GM12878 (cell line): Measurements from ENCODE around the gene TMEM11. TPM values are rescaled to one million over a fixed set of nuclear protein-coding genes. Genes with fewer than 3 reads are reported as not detected.

ENCODE experiments used
- ATAC-seq: fragments of 200-7000 bp; cut with Tn5 transposase; 3 replicates; pipeline ENCODE4 v1.9.1; 2020; ENCODE audit warnings: mild to moderate bottlenecking, moderate library complexity
- Bru-seq: library from RNA; stranded (reverse); fragments of 400-500 nt; gene quantifications from one replicate; lab custom pipeline; 2021; lab: Mats Ljungman, UMichigan
- BruChase-seq, 2 experiments: library from RNA; stranded (reverse); fragments of 400-500 nt; gene quantifications; one replicate each; lab custom pipeline; 2021; lab: Mats Ljungman, UMichigan
- BruUV-seq: library from RNA; stranded (reverse); fragments of 400-500 nt; replicated peaks from 2 replicates; lab custom pipeline; 2021; lab: Mats Ljungman, UMichigan
- CTCF ChIA-PET: fragments of 300-600 bp; sonication (Branson Sonifier 250); formaldehyde crosslinking; extraction: SDS; loops from one replicate; lab custom pipeline; 2021; ENCODE audit warnings: inconsistent platforms; lab: Yijun Ruan, JAX
- POLR2A ChIA-PET: fragments of 350-600 bp; formaldehyde crosslinking; extraction: SDS; loops from one replicate; lab custom pipeline; 2021; ENCODE audit warnings: inconsistent platforms; lab: Charles Lee
- RAD21 ChIA-PET: fragments of 300-600 bp; sonication (Branson Sonifier 250); formaldehyde crosslinking; loops from one replicate; lab custom pipeline; 2023; ENCODE audit warnings: antibody characterized with exemption; ENCODE audit not compliant: unreplicated experiment; lab: Charles Lee
- SMC1A ChIA-PET: fragments of 300-600 bp; sonication (Branson Sonifier 250); formaldehyde crosslinking; loops from one replicate; lab custom pipeline; 2023; ENCODE audit not compliant: unreplicated experiment, uncharacterized antibody; lab: Charles Lee
- DNase-seq: peaks from one replicate; pipeline ENCODE4 v3.0.0-alpha.2; 2011; ENCODE audit warnings: low read depth, low spot score
- FAIRE-seq: peaks from 3 replicates; lab custom pipeline; 2011; peaks lifted over from hg19 to GRCh38; lab: Jason Lieb, UNC
- H2AFZ ChIP-seq: 2 replicates; pipeline ENCODE4 v1.6.0; 2011; ENCODE audit warnings: low read depth, low read length, control low read depth; ENCODE audit not compliant: control insufficient read depth
- H3K27ac ChIP-seq: 2 replicates; pipeline ENCODE4 v1.5.1; 2011; ENCODE audit warnings: control low read depth; ENCODE audit not compliant: control insufficient read depth, insufficient read depth
- H3K27me3 ChIP-seq, 2 experiments: replicated peaks in 1 of 2; 2 replicates each; pipeline versions ENCODE4 v1.6.0 to v1.6.1; 2011; ENCODE audit warnings: low read length in 1 of 2; ENCODE audit not compliant: control insufficient read depth in 2 of 2, insufficient read depth in 2 of 2
- H3K36me3 ChIP-seq, 2 experiments: 2 replicates each; pipeline ENCODE4 v1.5.1; 2011; ENCODE audit warnings: low read length in 1 of 2; ENCODE audit not compliant: control insufficient read depth in 2 of 2, insufficient read depth in 2 of 2
- H3K4me1 ChIP-seq: 2 replicates; pipeline ENCODE4 v1.6.1; 2011; ENCODE audit warnings: mild to moderate bottlenecking, low read length, moderate library complexity, mixed read lengths; ENCODE audit not compliant: control insufficient read depth, insufficient read depth
- H3K4me2 ChIP-seq: 2 replicates; pipeline ENCODE4 v1.6.0; 2011; ENCODE audit warnings: control low read depth; ENCODE audit not compliant: control insufficient read depth, insufficient read depth
- H3K4me3 ChIP-seq: fragments of 200-600 bp; sonication (generic); 2 replicates; pipeline ENCODE4 v1.5.1; 2016
- H3K79me2 ChIP-seq: 2 replicates; pipeline ENCODE4 v1.6.0; 2011; ENCODE audit warnings: low read length; ENCODE audit not compliant: control insufficient read depth, insufficient read depth
- H3K9ac ChIP-seq: 2 replicates; pipeline ENCODE4 v1.8.0; 2011; ENCODE audit warnings: low read length, control low read depth, mixed read lengths; ENCODE audit not compliant: control insufficient read depth, insufficient read depth
- H3K9me3 ChIP-seq: replicated peaks from 3 replicates; pipeline ENCODE4 v1.5.1; 2011; ENCODE audit warnings: mild to moderate bottlenecking, low read length; ENCODE audit not compliant: control insufficient read depth, insufficient read depth
- H4K20me1 ChIP-seq: 2 replicates; pipeline ENCODE4 v1.6.0; 2011; ENCODE audit not compliant: control insufficient read depth, insufficient read depth
- DPF2 ChIP-seq: fragments of 450-650 bp; IDR thresholded peaks from 2 replicates; pipeline ENCODE4 v1.6.1; 2017; ENCODE audit warnings: mild to moderate bottlenecking
- HDGF ChIP-seq: fragments of 450-650 bp; IDR thresholded peaks from 2 replicates; pipeline ENCODE4 v1.6.1; 2016; ENCODE audit warnings: antibody characterized with exemption
- HSF1 ChIP-seq: fragments of 150-350 bp; IDR thresholded peaks from 2 replicates; pipeline ENCODE4 v1.6.1; 2014; ENCODE audit warnings: mild to moderate bottlenecking, low read depth, low read length
- KAT2A ChIP-seq: conservative IDR thresholded peaks from 2 replicates; pipeline ENCODE4 v1.6.1; 2011; ENCODE audit warnings: low read depth, low read length; ENCODE audit not compliant: control insufficient read depth
- MAX ChIP-seq: IDR thresholded peaks from 2 replicates; pipeline ENCODE4 v1.6.1; 2012; ENCODE audit warnings: low read depth, low read length, improper control_type of control experiment
- MYC ChIP-seq: IDR thresholded peaks from 2 replicates; pipeline ENCODE4 v1.6.1; 2011; ENCODE audit warnings: mild to moderate bottlenecking, low read length, moderate library complexity, inconsistent platforms; ENCODE audit not compliant: insufficient read depth, insufficient replicate concordance, insufficient read length, severe bottlenecking
- NKRF ChIP-seq: fragments of 450-650 bp; conservative IDR thresholded peaks from 2 replicates; pipeline ENCODE4 v1.6.1; 2017; ENCODE audit warnings: mild to moderate bottlenecking, moderate library complexity
- PML ChIP-seq: IDR thresholded peaks from 2 replicates; pipeline ENCODE4 v1.6.1; 2012; ENCODE audit warnings: low read length, inconsistent platforms
- RBBP5 ChIP-seq: fragments of 200-600 bp; sonication (generic); conservative IDR thresholded peaks from 2 replicates; pipeline ENCODE4 v1.6.1; 2016
- SMARCA5 ChIP-seq: fragments of 450-650 bp; IDR thresholded peaks from 2 replicates; pipeline ENCODE4 v1.6.1; 2017; ENCODE audit warnings: mild to moderate bottlenecking
- WGBS: methylation state at CpG from one replicate; pipeline ENCODE4 v1.1.6; 2016; ENCODE audit warnings: low lambda C conversion rate; ENCODE audit not compliant: insufficient replicate concordance, insufficient coverage; ENCODE audit errors: missing lambda C conversion rate; 5-methylcytosine and 5-hydroxymethylcytosine counted together
- in situ Hi-C: fragments of 300-500 bp; cut with MboI; formaldehyde crosslinking; loops from 9 replicates; pipeline ENCODE4 v1.14.3; 2018; ENCODE audit warnings: mixed read lengths
- intact Hi-C: fragments of 100-400 bp; cut with micrococcal nuclease; formaldehyde crosslinking; loops from one replicate; pipeline ENCODE4 v1.14.2; 2022; ENCODE audit not compliant: unreplicated experiment
- long read RNA-seq, 2 experiments: library from polyadenylated mRNA; unstranded; transcript quantifications; one replicate each; pipeline ENCODE4 v2.0.0, GENCODE V29; 2019 to 2020
- polyA minus RNA-seq, 3 experiments: library from RNA; depleted of rRNA, polyadenylated mRNA; stranded (reverse); fragments of >200 nt; gene quantifications; 2 replicates each; pipeline ENCODE4 v1.2.3, GENCODE V29; 2011
- polyA plus RNA-seq, 11 experiments: library from polyadenylated mRNA; depleted of rRNA in 4 of 11; unstranded in 6 of 11; stranded (reverse) in 5 of 11; fragments of >200 nt; fragmentation: Nextera tagmentation in 4 of 11; fragmentation: Illumina TruSeq in 1 of 11; extraction: Ambion mirVana in 4 of 11; extraction: Trizol in 1 of 11; gene quantifications; 1 replicate in 1 of 11; 2 replicates in 10 of 11; pipeline versions ENCODE4 v1.2.1 to v1.2.3, GENCODE V29; 2011 to 2016; ENCODE audit warnings: inconsistent platforms in 2 of 11, missing spikeins in 2 of 11, low read depth in 1 of 11
- total RNA-seq, 4 experiments: library from RNA; depleted of rRNA in 3 of 4; stranded (reverse); fragments of >200 nt in 3 of 4; fragmentation: Illumina TruSeq in 1 of 4; extraction: Trizol in 1 of 4; gene quantifications; 2 replicates each; pipeline versions ENCODE4 v1.2.1 to v1.2.3, GENCODE V29; 2013 to 2021

TMEM11 gene
- 18.0 and 20.0 TPM in 2 replicates for total RNA-seq (2013; cell fraction: nucleolus; rRNA removed)
- 26.8 and 30.3 TPM in 2 replicates for total RNA-seq (2014; rRNA removed)
- total RNA-seq (2014; rRNA removed; fragmentation: Illumina TruSeq; extraction: Trizol): 13.1 and 14.4 TPM in 2 replicates
- 24.0 and 24.4 TPM in 2 replicates for total RNA-seq (2021)
- 8.6 TPM for polyA plus RNA-seq (2011; ENCODE audit: low read depth)
- polyA plus RNA-seq (2011; rRNA removed): 19.8 and 38.5 TPM in 2 replicates
- polyA plus RNA-seq (2011; cell fraction: cytosol; rRNA removed): 58.4 and 64.1 TPM in 2 replicates
- polyA plus RNA-seq (2011; cell fraction: nucleus; rRNA removed): 29.9 and 35.1 TPM in 2 replicates
- 14.9 and 17.5 TPM in 2 replicates for polyA plus RNA-seq (2012)
- polyA plus RNA-seq (2014; fragmentation: Illumina TruSeq; extraction: Trizol): 13.9 and 21.1 TPM in 2 replicates
- 10 to 100 TPM; 16.3 to 18.4 TPM for polyA plus RNA-seq (2014; fragmentation: Nextera tagmentation; extraction: Ambion mirVana)
- 33.4 and 37.3 TPM in 2 replicates for polyA plus RNA-seq (2014; rRNA removed)
- 10 to 100 TPM; 54.0 to 63.4 TPM for polyA plus RNA-seq (2016; fragmentation: Nextera tagmentation; extraction: Ambion mirVana)
- 28.2 and 39.0 TPM in 2 replicates for polyA minus RNA-seq (2011; rRNA and poly(A)+ RNA removed)
- 14.9 and 16.2 TPM in 2 replicates for polyA minus RNA-seq (2011; cell fraction: cytosol; rRNA and poly(A)+ RNA removed)
- 13.3 and 21.9 TPM in 2 replicates for polyA minus RNA-seq (2011; cell fraction: nucleus; rRNA and poly(A)+ RNA removed)
- Bru-seq, nascent RNA: percentile 76 among the genes with signal in this experiment
- BruChase-seq, experiment 1, labeled RNA remaining after a 6-hour chase: percentile 59 among the genes with signal in this experiment
- percentile 69 among the genes with signal in this experiment for BruChase-seq, experiment 2, labeled RNA remaining after a 2-hour chase
- long read RNA-seq, experiment 1, transcript TMEM11-201 (2 exons, 2,095 nt): major isoform, 35 of 55 reads
- long read RNA-seq, experiment 1, transcript TMEM11-202 (3 exons, 1,246 nt): minor isoform, 18 of 55 reads
- long read RNA-seq, experiment 1, partial matches to known transcripts: 1 of 55 reads
- long read RNA-seq, experiment 1, other reads (novel, unspliced or antisense): 0 of 55 reads
- long read RNA-seq, experiment 2, transcript TMEM11-201 (2 exons, 2,095 nt): major isoform, 52 of 108 reads
- long read RNA-seq, experiment 2, transcript TMEM11-202 (3 exons, 1,246 nt): minor isoform, 49 of 108 reads
- long read RNA-seq, experiment 2, partial matches to known transcripts: 3 of 108 reads
- long read RNA-seq, experiment 2, other reads (novel, unspliced or antisense): 0 of 108 reads

- Histone ChIP-seq H2AFZ (peak within 1 kb of the TSS; percentile 87), H3K36me3 (peaks cover 0 to 3% of the 10 kb centered on the region in 2 experiments; a peak in 2 of 4 replicates), H4K20me1 (peaks cover 1% of the 10 kb centered on the region; the same call in 1 of the 2 replicates), H3K79me2 (peaks cover 62% of the 10 kb centered on the region), H3K4me2 (peak within 1 kb of the TSS; percentile 91), H3K9me3 (no peaks in the 10 kb centered on the region), H3K27me3 (no peaks in the 10 kb centered on the region), H3K27ac (peak within 1 kb of the TSS; percentile 90), H3K4me3 (peak within 1 kb of the TSS; percentile 81), H3K4me1 (peaks cover 9% of the 10 kb centered on the region; the same call in 1 of the 2 replicates), H3K9ac (peak within 1 kb of the TSS; percentile 94)
- intact Hi-C loops: loop anchor here (2.0 to 5.0 kb wide), 3 partner anchors 73 to 172 kb away; partner anchors contain the start of genes DHRS7B and USP22
- ATAC-seq: peak; percentile 95
- under 1% methylated on average over 70 of the region's 76 CpGs for WGBS
- no TSS peak for BruUV-seq
- ChIA-PET RAD21 (interaction anchor here (1.0 to 1.6 kb wide), 3 partner anchors 74 to 87 kb away, joined by 3 to 4 read pairs (median 4); no protein-coding TSS in a partner anchor), CTCF (interaction anchor here (1.6 to 2.0 kb wide), 2 partner anchors 95 to 115 kb away, joined by 3 to 6 read pairs; no protein-coding TSS in a partner anchor), SMC1A (interaction anchor here (1.5 to 1.6 kb wide), 2 partner anchors 72 to 82 kb away, joined by 3 to 6 read pairs; no protein-coding TSS in a partner anchor), POLR2A (interaction anchor here (1.2 to 1.5 kb wide), 2 partner anchors 13 to 87 kb away, joined by 3 to 4 read pairs; partner anchors contain the start of gene DHRS7B)
- in situ Hi-C loops: loop anchor here (5.0 kb wide), 1 partner anchor 177 kb away; no protein-coding TSS in a partner anchor
- FAIRE-seq: peak; percentile 56
- DNase-seq: peak; percentile 71
- TF ChIP-seq RBBP5 (no peak), HDGF (no peak), DPF2 (0 out of 2 replicates have a peak, but pooled peaks have one; percentile 27), NKRF (peak; percentile 72), HSF1 (0 out of 2 replicates have a peak, but pooled peaks have one; percentile 15), PML (no peak), SMARCA5 (peak; percentile 79), KAT2A (no peak), MAX (peak; percentile 12; the same call in 1 of the 2 replicates), MYC (no peak)
Observed at GRCh38 chr17:21214015-21214776, at the start of gene TMEM11. TMEM11 (minus strand) TSS chr17:21214161; CDS start chr17:21214152, 9 bp downstream.
